Mesendoderm (in vitro differentiated cells): Measurements from ENCODE around the gene RELT.

Experiments
- DNase-seq: peaks from one replicate; pipeline ENCODE4 v3.0.0; 2013
- H2AK5ac ChIP-seq: 2 replicates; pipeline ENCODE4 v1.6.1; 2013; ENCODE audit warnings: low read length, inconsistent platforms
- H2BK120ac ChIP-seq: 2 replicates; pipeline ENCODE4 v1.6.1; 2013; ENCODE audit warnings: low read depth, mild to moderate bottlenecking, low read length, moderate library complexity, mixed read lengths
- H2BK15ac ChIP-seq: replicated peaks from 2 replicates; pipeline ENCODE4 v1.6.1; 2013; ENCODE audit warnings: low read depth, mild to moderate bottlenecking, moderate library complexity
- H2BK5ac ChIP-seq: 2 replicates; pipeline ENCODE4 v1.6.1; 2013; ENCODE audit warnings: low read length, inconsistent platforms
- H3K18ac ChIP-seq: 2 replicates; pipeline ENCODE4 v1.6.1; 2013; ENCODE audit warnings: mild to moderate bottlenecking, low read length, mixed read lengths
- H3K23ac ChIP-seq: one replicate; pipeline ENCODE4 v1.6.1; 2013; ENCODE audit warnings: low read length
- H3K27ac ChIP-seq: 2 replicates; pipeline ENCODE4 v1.5.1; 2013; ENCODE audit warnings: low read depth, mild to moderate bottlenecking, inconsistent platforms, low read length, moderate library complexity
- H3K27me3 ChIP-seq: 2 replicates; pipeline ENCODE4 v1.6.1; 2013; ENCODE audit warnings: low read length, control low read depth, mild to moderate bottlenecking, inconsistent platforms; ENCODE audit not compliant: insufficient read depth, poor library complexity
- H3K36me3 ChIP-seq: 2 replicates; pipeline ENCODE4 v1.6.1; 2013; ENCODE audit warnings: low read length, inconsistent platforms; ENCODE audit not compliant: control insufficient read depth, insufficient read depth
- H3K4ac ChIP-seq: one replicate; pipeline ENCODE4 v1.6.1; 2013; ENCODE audit warnings: low read depth, mild to moderate bottlenecking, low read length, moderate library complexity
- H3K4me1 ChIP-seq: 2 replicates; pipeline ENCODE4 v1.6.1; 2013; ENCODE audit warnings: low read depth, low read length, inconsistent platforms; ENCODE audit not compliant: control insufficient read depth
- H3K4me2 ChIP-seq: 2 replicates; pipeline ENCODE4 v1.6.1; 2013; ENCODE audit warnings: low read length
- H3K4me3 ChIP-seq: 2 replicates; pipeline ENCODE4 v1.5.1; 2013; ENCODE audit warnings: mild to moderate bottlenecking, low read length
- H3K56ac ChIP-seq: one replicate; pipeline ENCODE4 v1.6.1; 2013; ENCODE audit warnings: low read length
- H3K79me1 ChIP-seq: 2 replicates; pipeline ENCODE4 v1.6.1; 2013; ENCODE audit warnings: low read length, inconsistent platforms
- H3K79me2 ChIP-seq: 2 replicates; pipeline ENCODE4 v1.6.1; 2013; ENCODE audit warnings: mild to moderate bottlenecking, low read length; ENCODE audit not compliant: control insufficient read depth, insufficient read depth
- H3K9ac ChIP-seq: 2 replicates; pipeline ENCODE4 v1.6.1; 2013; ENCODE audit warnings: low read length, inconsistent platforms
- H4K5ac ChIP-seq: one replicate; pipeline ENCODE4 v1.6.1; 2013; ENCODE audit warnings: low read length
- H4K8ac ChIP-seq: one replicate; pipeline ENCODE4 v1.6.1; 2013; ENCODE audit warnings: low read depth, mild to moderate bottlenecking, control low read depth, low read length, moderate library complexity
- WGBS: extraction: QIAGEN DNeasy Blood & Tissue Kit; methylation state at CpG from one replicate; pipeline ENCODE4 v1.1.7; 2013; ENCODE audit warnings: low lambda C conversion rate, missing lambda C conversion rate; ENCODE audit not compliant: insufficient coverage; ENCODE audit errors: extremely low coverage; 5-methylcytosine and 5-hydroxymethylcytosine counted together

Gene RELT

GRCh38 chr11:73333173-73333572 lies 43.0 kb upstream of the RELT start:
- Histone ChIP-seq H2BK120ac (no peak overlapping the region), H3K36me3 (no peaks in the 10 kb centered on the region), H2AK5ac (no peak overlapping the region), H4K5ac (no peak overlapping the region), H3K79me2 (no peaks in the 10 kb centered on the region), H3K56ac (no peak overlapping the region), H3K4me3 (no peak overlapping the region), H3K27ac (no peak overlapping the region), H3K27me3 (no peaks in the 10 kb centered on the region), H2BK15ac (no peak overlapping the region), H3K9ac (no peak overlapping the region), H3K23ac (no peak overlapping the region), H3K4ac (no peak overlapping the region), H3K4me1 (peaks cover 13% of the 10 kb centered on the region), H3K18ac (no peak overlapping the region), H4K8ac (no peak overlapping the region), H2BK5ac (no peak overlapping the region), H3K79me1 (peaks cover 2% of the 10 kb centered on the region), H3K4me2 (no peak overlapping the region)
- DNase-seq, result no peak
- WGBS, result no CpG with 5 or more reads among the region's 11 CpGs

DNA sequence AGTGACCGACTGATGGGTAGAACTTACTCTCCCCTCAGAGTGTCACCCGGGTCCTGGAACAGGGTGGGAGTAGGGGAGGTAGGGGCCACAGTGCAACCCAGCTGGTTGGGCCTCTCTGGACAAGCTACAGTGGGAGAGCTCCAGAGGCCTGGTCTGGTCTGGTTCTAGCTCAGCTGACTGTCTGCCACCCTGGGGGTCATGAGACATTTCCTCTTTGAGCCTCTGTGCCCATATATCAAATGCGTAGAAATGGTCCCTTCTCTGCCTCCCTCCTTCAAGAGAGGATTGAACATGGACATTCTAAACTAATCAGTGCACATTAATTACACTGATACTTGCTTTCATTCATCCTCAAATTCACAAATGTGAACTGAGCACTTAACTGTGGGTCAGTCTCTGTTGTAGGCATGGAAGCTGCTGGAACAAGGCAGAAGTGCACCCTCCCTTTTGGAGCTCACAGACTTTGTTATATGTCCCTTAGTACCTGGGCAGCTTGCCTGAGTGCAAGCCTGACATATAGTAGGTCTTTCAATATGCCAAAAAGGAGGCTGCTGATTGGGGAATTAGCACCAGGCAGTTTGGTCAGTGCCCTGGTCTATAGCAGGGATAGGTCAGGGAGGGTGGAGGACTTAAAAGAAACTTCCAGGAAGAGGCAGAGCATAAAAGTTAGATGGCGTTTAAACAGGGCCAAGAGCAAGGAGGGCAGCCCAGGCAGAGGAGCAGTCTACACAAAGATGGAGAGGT lies 42.4 kb upstream of the RELT start:
- Histone ChIP-seq H3K27me3 (no peaks in the 10 kb centered on the region), H2BK5ac (no peak overlapping the region), H3K4ac (no peak overlapping the region), H3K4me2 (no peak overlapping the region), H2BK120ac (no peak overlapping the region), H2BK15ac (no peak overlapping the region), H3K9ac (no peak overlapping the region), H4K8ac (no peak overlapping the region), H3K23ac (no peak overlapping the region), H3K79me2 (no peaks in the 10 kb centered on the region), H3K36me3 (no peaks in the 10 kb centered on the region), H3K4me1 (peaks cover 13% of the 10 kb centered on the region), H3K79me1 (no peaks in the 10 kb centered on the region), H3K4me3 (no peak overlapping the region), H3K27ac (no peak overlapping the region), H2AK5ac (no peak overlapping the region), H3K18ac (no peak overlapping the region), H3K56ac (peak overlapping the region; percentile 72), H4K5ac (no peak overlapping the region)
- WGBS, result no CpG with 5 or more reads among the region's 4 CpGs
- no peak for DNase-seq

GRCh38 chr11:73334384-73335203 lies 41.6 kb upstream of the RELT start:
- H3K4ac ChIP-seq, result no peak overlapping the region
- no peaks in the 10 kb centered on the region for H3K79me2 ChIP-seq
- H3K79me1 ChIP-seq, result no peaks in the 10 kb centered on the region
- H4K5ac ChIP-seq, result no peak overlapping the region
- peak overlapping the region; percentile 42 for H3K9ac ChIP-seq
- no peak overlapping the region for H3K4me3 ChIP-seq
- H2AK5ac ChIP-seq, result no peak overlapping the region
- H2BK120ac ChIP-seq, result no peak overlapping the region
- no CpG with 5 or more reads among the region's 6 CpGs for WGBS
- no peaks in the 10 kb centered on the region for H3K27me3 ChIP-seq
- no peaks in the 10 kb centered on the region for H3K36me3 ChIP-seq
- no peak overlapping the region for H2BK15ac ChIP-seq
- no peak overlapping the region for H3K18ac ChIP-seq
- no peak overlapping the region for H3K4me2 ChIP-seq
- H2BK5ac ChIP-seq, result no peak overlapping the region
- no peak overlapping the region for H4K8ac ChIP-seq
- peaks cover 13% of the 10 kb centered on the region for H3K4me1 ChIP-seq
- peak; percentile 65 for DNase-seq
- peak overlapping the region; percentile 49 for H3K27ac ChIP-seq
- peak overlapping the region; percentile 87 for H3K23ac ChIP-seq
- peak overlapping the region; percentile 72 for H3K56ac ChIP-seq

GRCh38 chr11:73335204-73335923 lies 40.8 kb upstream of the RELT start:
- Histone ChIP-seq H3K4me1 (peaks cover 13% of the 10 kb centered on the region), H3K4me3 (no peak overlapping the region), H2BK15ac (no peak overlapping the region), H3K4me2 (no peak overlapping the region), H3K79me2 (no peaks in the 10 kb centered on the region), H4K5ac (no peak overlapping the region), H3K56ac (peak overlapping the region; percentile 63), H3K79me1 (no peaks in the 10 kb centered on the region), H2BK5ac (no peak overlapping the region), H3K23ac (no peak overlapping the region), H2AK5ac (no peak overlapping the region), H3K27me3 (no peaks in the 10 kb centered on the region), H3K18ac (no peak overlapping the region), H3K9ac (peak overlapping the region; percentile 42), H3K4ac (no peak overlapping the region), H2BK120ac (no peak overlapping the region), H3K27ac (peak overlapping the region; percentile 49), H3K36me3 (no peaks in the 10 kb centered on the region), H4K8ac (no peak overlapping the region)
- WGBS, result no CpG with 5 or more reads among the region's 4 CpGs
- peak; percentile 86 for DNase-seq

GRCh38 chr11:73337846-73338245 lies 38.4 kb upstream of the RELT start:
- no peak overlapping the region for H3K4me2 ChIP-seq

More at GRCh38 chr11:73337846-73338245, 38.4 kb upstream of the RELT start:
- no peak for DNase-seq
- Histone ChIP-seq H3K18ac (no peak overlapping the region), H2AK5ac (no peak overlapping the region), H3K23ac (no peak overlapping the region), H3K56ac (no peak overlapping the region), H3K4me3 (no peak overlapping the region), H2BK15ac (no peak overlapping the region), H2BK120ac (no peak overlapping the region), H2BK5ac (no peak overlapping the region), H3K9ac (no peak overlapping the region), H3K27ac (no peak overlapping the region), H3K79me1 (no peaks in the 10 kb centered on the region), H3K27me3 (no peaks in the 10 kb centered on the region), H3K79me2 (no peaks in the 10 kb centered on the region), H3K4me1 (peaks cover 7% of the 10 kb centered on the region), H4K5ac (no peak overlapping the region), H3K4ac (no peak overlapping the region), H3K36me3 (no peaks in the 10 kb centered on the region), H4K8ac (no peak overlapping the region)
- WGBS, result no CpG with 5 or more reads among the region's 2 CpGs
